IPS-NIHi7 (cell line): ENCODE measurements around the gene CRHR2.
"Not testable (repeated sequence)": the region's sequence is repeated elsewhere in the genome, so short reads cannot be mapped to it uniquely, and the experiment has no call there.

Experiments used
- DNase-seq: peaks from one replicate; pipeline ENCODE4 v3.0.0; 2012; ENCODE audit warnings: mixed read lengths; ENCODE audit errors: extremely low spot score

The CRHR2 gene

DNA sequence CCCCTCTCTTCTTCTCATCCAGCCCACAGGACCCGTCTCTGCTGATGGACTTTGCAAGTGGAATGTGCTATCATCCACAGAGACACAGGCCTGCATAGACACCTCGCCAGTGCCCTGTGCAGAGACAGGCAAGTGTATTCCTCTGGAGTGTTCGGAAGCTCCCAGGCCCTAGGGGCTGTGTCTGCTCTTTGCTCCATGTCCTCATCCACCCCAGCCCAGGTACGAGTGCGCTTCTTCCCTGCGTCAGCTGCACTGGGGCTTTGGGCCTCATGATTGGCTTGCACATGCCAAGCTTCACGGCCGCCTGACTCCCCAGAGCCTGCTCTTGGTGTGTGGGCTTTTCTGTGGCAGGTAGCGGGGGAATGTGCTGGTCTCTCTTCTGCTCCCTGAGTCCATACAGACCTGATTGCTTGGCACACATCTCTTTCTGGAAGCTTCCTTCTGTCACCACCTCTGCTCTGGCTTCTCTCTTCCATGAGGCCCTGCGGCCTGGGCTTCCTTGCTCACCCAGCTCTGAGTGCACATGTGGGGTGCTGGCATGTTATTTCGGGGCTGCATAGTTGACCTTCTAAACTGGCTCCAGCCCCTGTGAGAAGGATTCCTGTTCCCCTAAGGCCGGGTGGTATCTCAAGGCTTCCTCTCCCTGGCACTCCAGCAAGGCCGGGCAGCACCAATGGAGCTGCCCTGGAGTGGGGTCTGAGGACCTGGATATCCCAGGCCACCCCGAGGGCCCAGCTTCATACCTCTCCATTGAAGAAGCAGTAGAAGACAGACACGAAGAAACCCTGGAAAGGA lies 27.8 kb downstream of the CRHR2 start:
- DNase-seq: no peak

DNA sequence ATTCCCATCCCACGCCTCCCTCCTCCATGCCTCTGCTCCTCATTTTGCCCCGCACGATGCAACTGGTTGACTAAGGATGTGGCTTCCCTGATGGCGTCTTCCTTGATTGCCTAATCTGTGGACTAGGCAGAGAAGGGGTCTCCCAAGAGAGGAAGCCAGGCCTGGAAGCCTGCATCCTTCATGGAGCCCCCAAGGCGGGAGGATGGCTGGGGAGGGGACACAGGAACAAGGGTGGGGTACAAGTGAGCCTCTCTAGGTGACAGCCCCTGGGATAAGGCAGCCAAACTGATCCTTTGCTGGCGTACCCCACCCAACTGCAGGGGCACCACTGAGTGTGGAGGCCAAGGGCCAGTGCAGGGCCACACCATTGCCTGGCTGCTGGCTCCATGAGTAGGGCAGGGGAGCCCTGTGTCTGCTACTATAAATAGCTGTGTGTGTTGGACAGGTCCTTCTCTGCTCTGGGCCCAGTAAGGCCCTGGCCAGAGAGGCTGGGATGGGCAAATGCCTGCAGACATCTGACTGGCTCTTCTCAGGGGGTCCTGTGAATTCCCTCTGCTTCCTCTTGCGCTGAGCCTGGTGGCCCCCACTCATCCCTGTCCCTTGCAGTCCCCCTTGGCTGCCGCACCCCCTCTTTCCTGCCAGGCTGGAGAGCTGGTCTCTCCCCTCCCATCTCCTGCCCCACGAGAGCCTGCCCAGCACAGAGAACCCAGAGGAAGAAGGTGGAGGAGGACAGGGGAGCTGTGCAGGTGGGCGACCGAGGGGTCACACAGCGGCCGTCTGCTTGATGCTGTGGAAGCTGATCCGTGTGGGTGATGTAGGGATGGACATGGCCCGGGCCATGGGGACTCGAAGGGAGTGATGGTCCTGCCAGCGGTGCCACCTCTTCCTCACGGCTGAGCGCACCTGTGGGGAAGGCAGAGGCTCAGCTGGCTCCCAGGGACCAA lies 29.3 kb downstream of the CRHR2 start:
- DNase-seq: no peak

DNA sequence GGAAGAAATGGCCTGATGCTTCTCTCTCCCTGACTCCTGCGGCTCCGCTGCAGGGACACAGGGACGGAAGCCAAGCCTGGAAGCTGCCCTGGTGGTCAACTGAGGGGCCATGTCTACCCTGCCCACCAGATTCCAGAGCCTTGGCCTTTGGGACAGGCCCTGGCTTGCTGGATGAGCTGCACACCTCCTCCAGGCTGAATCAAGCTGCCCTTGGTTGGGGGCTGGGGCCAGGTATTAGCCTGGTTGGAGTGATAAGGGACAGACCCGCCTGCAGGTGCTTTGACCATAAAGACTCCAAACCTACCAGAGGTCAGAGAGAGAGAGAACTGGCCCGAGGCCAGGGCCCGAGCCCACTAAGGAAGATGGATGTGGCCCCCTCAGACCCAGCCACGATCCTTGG lies 30.1 kb downstream of the CRHR2 start:
- no peak for DNase-seq

DNA sequence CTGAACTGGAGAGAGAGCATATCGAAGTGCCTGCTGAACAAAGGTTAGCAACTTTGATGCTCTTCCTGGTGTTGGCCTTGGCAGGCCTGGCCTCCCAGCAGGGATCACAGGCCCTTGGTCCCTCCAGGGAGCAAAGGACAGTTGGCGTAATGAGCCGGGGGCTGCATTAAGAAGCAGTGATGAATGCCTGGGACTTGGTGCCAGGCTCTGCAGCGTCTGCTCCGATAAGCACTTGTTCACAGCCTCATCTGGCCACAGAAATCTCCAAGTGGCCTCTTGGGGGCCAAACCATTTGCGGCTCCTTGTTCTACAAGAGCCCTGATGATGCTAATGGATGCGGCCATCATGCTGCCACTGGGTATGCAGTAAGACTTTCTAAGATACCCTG lies 31.8 kb downstream of the CRHR2 start:
- DNase-seq: no peak

DNA sequence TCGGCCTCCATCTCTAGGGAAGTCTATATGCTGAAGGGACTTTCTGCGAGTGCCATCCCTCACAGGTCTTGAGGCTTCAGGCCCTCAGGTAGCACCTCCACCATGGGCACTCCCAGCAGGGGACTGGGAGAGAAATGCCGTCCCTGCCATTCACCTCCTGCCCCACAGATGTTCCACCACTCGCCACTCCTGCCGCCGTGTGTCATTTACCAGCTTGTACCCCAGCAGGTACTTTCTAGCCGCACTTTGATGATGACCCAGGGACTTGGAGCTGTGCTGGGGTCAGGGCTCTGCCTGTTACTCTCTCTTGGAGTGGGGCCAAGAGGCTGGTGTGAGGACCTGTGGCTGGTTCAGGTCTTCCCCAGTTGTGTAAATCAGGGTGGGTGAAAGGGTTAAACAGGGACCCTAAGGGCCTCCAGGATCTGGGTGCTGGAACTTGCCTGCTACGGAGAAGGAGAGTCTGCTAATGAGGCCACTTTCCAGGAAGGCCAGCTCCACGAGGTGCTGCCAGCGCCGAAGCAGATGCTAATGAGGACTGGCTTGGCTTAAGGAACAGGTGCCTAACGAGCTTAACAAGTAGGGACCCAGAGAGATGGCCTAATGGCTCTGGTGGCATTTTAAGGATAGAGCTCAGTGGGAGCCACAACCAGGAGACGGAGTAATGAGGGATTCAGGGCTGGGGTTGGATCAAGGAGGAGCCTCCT lies 32.4 kb downstream of the CRHR2 start:
- DNase-seq: no peak

DNA sequence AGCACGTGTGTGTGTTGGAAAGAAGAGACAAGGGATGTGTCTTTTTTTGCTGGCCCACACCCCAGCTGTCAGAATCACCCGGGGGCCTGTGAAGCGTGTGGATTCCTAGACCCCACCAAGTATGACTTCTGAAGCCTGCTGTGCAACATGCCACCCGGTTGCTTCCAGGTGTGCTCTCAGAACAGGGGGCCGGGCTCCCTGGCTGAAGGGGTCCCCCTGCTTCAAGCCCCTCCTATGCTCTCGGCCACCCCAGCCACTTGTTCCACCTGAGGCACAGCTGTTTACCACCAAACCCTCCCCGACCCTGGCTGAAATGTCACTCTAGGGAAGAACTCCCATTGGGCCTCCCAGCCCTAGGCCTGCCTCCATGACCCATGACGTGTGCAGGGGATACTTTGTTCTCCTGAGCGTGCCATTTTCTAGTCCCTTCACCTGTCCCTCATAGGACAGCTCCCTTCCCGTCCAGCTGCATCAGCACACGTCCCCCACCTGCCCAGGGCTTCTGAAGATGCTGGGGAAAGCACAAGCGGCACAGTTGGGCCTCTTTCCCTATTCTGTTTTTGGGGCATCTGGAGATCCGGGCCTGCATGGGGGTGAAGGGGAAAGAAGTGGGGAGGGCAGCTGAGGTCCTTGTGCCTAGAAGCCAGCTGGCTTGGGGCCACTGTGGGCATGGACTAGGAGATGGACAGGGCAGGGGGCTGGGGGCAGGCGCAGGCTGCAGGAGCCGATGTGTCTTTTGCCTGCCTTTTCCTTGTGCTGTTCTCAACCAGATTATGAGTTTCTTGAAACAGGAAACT lies 33.3 kb downstream of the CRHR2 start:
- DNase-seq: no peak

DNA sequence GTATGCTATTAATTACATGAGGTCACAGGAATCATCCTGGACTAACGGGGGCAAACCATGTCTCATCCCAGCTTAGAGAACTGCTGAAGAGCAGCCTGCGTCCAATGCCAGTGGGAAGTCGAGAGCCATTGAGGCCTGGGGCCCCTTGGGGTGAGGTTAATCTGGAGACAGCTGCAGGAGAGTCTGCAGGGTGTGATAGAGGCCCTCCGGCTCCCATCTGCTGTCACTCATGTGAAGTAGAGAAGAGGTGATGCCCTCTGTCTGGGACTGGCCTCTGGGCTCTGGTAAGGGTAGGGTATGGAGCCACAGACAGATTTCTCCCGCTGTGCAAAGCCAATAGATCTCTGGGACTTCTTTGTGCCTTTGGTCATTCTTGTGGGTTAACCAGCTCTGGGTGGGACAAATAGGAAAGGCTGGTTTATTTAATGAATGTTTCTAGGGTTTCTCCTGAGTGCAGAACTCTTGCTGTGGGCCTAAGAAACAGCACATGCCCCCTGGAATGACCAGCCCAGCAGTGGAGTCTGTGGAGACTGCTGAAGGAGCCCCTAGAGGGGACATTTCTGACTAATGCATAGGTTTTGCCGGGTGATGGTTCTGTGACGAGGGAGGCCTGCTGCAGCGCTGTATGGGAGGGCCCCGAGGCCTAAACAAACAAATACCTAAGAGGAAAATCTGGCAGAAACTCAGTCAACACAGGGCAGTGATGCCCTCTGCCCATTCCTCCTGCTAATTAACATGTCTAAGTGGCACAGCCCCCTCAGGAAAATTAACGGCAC lies 34.5 kb downstream of the CRHR2 start:
- peak; percentile 10 for DNase-seq

DNA sequence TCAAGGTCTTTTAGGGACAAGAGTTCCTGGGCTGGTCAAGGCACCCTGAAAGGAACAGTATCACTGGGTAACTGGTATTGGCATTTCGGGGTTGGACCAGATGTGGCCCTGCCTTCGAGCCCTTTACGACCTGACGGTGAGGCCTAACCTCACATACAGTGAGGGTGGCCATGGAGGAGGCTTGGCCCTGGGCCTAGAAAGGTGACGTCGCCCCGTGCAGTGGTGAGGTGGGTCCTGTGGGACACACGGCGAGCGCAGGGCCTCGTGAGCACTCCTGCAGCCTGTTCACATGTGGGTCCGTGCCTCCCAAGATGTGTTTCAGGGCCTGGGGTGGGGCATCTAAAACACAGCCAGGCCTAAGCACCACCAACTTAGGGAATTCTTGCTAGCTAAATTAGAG lies 36.1 kb downstream of the CRHR2 start:
- no peak for DNase-seq

DNA sequence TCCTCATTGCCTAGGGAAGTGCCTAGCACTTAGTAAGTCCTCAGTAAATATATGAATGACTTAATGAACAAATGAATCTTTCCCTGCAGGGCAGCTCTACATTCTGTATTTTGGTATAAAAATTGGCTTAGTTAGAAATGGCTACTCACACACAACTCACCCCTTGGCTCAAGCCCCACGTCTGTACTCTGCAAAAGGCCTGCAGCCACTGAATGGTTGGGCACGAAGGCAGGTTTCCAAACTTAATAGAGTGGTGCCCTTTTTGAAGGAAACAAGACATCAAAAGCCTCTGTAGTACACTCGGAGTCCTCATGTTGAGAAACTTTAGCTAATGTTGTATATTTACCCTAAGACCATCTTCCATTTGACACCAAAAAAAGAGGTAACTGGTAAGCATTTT lies 36.6 kb downstream of the CRHR2 start:
- DNase-seq: no peak

DNA sequence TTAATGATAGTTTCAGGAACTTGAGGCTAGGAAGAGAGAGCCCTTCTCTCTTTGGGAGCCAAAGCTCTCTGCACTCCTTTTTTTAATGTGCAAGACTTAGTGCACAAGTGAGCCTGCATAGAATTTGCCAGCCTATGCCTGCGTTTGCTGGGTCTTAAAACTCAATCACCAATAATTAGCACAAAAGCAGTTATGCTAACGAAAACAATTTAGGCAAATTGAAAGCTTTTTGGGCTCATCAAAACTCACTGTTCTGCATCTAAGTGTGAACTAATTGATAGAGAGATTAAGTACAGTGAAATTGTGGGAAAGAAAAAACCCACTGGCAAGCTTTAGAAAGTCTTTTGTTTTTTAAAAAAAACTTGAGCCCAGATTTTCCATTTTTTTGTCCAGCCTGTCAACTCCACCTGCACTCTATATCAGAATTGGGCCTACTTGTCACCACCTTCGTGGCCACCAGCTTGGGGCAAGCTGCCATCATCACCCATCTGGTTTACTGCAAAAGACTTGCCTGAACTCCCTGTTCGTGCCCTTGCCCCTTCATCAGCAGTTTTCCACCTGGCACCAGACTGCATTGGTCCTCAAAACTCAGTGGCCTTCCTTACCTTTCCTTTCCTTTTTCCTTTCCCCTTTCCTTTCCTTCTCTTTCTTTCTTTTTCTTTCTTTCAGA lies 37.8 kb downstream of the CRHR2 start:
- DNase-seq: no peak

DNA sequence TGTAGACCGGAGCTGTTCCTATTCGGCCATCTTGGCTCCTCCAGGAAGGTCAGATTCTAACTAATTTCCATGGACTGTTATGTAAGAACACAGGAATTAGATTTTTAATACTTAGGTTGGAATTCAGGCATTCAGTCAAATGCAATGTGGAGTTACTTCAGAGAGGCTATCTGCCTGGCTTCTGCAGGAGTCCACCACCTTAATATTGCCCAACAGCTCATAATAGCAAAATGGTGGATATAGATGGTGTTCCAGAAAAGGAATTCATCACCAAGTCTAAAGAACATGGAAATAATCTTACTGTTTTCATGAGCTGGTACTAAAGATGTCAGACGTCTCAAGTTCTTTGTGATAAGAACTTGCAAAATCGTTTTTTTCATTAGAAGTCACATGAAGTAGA lies 39.5 kb downstream of the CRHR2 start:
- no peak for DNase-seq

DNA sequence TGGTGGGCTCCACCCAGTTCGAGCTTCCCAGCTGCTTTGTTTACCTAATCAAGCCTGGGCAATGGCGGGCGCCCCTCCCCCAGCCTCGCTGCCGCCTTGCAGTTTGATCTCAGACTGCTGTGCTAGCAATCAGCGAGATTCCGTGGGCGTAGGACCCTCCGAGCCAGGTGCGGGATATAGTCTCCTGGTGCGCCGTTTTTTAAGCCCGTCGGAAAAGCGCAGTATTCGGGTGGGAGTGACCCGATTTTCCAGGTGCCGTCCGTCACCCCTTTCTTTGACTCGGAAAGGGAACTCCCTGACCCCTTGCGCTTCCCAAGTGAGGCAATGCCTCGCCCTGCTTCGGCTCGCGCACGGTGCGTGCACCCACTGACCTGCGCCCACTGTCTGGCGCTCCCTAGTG lies 39.9 kb downstream of the CRHR2 start:
- not testable (repeated sequence) for DNase-seq

DNA sequence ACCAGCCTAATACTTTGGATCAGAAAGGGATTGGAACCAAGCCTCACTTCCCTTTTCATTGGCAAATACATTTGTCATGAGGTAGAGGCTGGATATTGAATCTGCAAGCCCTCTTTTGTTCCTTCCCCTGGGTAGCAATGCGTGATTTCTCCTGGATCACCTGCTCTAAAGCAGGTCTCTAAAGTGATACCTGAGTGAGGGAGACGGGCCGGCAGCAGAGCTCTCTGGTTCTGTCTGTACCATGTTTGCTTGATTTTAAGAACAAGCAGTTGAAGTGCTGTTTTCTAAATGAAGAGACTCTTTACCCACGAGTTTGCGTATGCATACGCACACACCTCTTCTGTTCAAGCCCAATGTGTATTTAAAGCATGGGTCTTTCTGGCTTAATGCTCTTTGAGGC lies 46.5 kb downstream of the CRHR2 start:
- no peak for DNase-seq

DNA sequence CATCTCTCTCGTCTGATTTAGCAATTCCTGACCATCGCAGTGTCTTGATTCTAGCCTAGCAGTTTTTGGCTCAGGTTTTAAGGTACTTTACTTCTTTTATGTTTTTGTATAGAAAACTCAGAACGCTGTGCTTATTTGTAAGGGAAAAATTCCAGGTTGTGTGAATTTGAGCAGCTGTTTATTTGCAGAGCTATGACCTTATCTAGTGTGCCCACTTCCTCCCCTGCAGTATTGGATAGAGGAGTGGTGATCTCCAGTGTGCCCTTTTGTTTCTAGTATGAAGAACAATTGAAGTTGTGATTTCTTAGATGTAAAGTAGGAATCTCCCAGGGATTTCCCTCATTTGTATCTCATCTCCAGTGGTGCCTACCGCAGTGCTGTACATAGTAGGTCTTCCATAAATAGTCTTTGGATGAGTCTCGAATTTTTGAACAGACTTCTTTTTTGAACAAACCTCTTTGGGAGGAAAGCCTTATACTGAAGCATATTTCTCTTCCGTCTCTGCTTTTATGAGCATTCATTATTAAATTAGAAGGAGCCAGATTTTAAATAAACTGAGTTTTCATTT lies 47.5 kb downstream of the CRHR2 start:
- DNase-seq: no peak

DNA sequence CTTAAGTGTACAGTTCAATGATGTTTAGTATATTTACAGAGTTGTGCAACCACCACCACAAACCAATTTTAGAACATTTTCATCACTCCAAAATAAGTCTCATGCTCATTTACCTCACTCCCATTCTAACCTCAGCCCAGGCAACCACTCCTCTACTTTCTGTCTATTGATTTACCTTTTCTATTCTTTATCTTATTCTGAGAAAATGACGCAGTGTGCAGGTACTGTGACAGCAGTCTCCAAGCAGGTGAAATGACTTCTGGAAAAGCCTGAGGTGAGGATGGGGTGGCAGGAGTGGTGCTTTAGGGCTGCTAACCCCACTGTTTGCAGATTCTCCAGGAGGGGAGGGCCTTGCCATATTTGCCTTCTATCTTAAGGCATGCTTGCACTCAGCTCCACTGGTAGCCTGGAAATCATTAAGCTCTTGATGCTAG lies 48.0 kb downstream of the CRHR2 start:
- DNase-seq: no peak

DNA sequence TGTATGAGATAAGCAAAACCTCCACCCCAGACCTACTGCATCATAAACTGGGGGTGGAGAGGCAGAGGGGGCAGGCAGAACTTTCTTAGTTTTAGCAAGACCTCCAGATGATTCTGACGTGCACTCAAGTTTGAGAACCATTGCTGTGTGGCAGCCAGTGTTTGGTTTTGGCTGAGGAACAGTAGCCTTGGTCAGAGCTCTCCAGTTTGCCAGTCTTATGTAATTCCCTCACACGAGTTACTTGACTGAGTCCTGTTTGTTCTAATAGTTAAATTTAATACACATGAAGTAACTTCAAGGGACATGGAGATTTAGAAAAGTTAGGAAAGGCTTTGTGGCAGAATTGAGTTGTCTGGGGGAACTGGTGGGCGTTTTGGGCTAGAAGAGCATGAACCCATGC lies 49.0 kb downstream of the CRHR2 start:
- no peak for DNase-seq

DNA sequence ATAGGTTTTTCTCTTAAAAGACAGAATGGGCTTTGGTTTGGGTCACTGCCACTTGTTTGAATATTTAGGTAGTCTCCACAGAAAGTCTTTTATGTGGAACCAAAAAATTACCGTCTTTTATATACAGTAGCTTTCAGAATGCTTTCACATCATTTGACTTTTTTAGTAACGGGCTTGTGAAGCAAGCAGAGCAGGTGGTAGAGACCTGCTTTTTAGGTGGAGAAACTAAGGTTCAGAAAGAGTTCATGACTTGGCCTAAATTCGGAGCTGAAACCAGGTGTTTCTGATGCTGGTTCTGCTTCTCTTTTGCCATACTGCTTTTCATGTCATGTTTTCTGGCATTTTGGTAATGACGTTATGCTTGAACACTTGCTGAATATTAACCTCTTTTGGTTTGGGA lies 51.3 kb downstream of the CRHR2 start:
- DNase-seq: no peak

DNA sequence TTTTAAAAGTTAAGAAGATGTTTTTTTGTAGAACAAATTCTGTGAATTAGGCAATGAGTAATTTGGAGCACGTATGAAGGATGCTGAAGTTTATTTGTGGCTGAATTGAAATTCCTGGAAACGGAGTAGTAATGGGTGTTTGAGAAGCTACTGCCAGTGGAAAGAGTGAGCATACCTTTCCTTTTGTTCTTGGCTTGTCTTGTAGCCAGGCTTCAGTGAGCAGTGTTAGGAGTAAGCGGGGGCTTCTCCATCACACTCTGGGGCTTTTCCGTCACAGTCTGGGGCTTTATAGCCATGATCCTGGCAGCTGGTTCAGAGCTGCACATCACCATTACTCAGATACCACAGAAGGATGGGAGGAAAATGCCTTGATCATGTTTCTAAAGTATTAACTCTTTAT lies 55.2 kb downstream of the CRHR2 start:
- no peak for DNase-seq

DNA sequence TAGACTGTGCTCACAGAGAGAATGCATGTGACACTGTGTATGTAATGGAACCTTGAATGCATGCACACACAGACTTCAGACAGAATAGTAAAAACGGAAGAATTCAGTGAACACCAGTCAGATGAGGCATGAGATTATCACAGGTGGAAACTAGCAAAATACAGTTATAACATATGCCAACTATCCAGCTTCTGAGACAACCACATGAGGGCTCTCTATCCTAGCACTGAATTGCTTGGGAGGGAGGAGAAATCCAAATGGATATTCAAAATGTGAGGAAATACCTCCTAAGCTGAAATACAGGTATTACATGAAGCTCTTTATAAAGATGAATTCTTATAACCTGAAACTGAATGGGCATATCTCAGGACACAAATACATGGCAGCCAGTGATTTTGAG lies 57.0 kb downstream of the CRHR2 start:
- no peak for DNase-seq

DNA sequence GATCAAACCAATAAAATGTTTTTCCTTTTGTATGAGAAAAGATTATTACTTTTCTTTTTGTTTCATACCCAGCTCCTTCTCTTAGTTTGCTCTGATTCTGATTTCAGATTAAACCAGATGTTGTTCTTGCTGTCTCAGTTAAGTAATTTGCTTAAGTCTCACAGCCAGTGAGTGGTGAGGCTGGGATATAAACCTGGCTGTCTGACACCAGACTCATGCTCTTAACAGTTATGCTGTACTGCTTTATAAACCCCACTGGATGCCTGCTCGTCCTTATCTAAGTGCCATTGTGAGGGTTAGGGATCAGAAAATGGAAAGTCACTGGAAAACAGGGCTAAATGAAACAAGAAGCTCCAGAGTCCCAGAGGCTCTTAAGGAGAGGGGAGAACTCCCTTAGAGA lies 63.3 kb downstream of the CRHR2 start:
- DNase-seq: no peak
